HepG2 (cell line): Measurements from ENCODE around the gene WIPF3. TPM values are rescaled to one million over a fixed set of nuclear protein-coding genes. Genes with fewer than 3 reads are reported as not detected.

Experiments used
- ATAC-seq: fragments of 200-7000 bp; cut with Tn5 transposase; 3 replicates; pipeline ENCODE4 v1.9.1; 2020; ENCODE audit warnings: mild to moderate bottlenecking, moderate library complexity
- BruUV-seq: library from RNA; stranded (reverse); fragments of 400-500 nt; replicated peaks from 2 replicates; lab custom pipeline; 2021; lab: Mats Ljungman, UMichigan
- CTCF ChIA-PET: fragments of 300-600 bp; formaldehyde crosslinking; extraction: SDS; loops from one replicate; lab custom pipeline; 2021; ENCODE audit warnings: low total read pairs, inconsistent platforms, low intra/inter-chr PET ratio; lab: Yijun Ruan, JAX
- POLR2A ChIA-PET: fragments of 350-600 bp; sonication (Branson Sonifier 250); formaldehyde crosslinking; loops from one replicate; lab custom pipeline; 2020; ENCODE audit warnings: antibody characterized with exemption, inconsistent platforms; lab: Yijun Ruan, JAX
- DNase-seq: peaks from one replicate; pipeline ENCODE4 v3.0.0-alpha.2; 2015; ENCODE audit warnings: low spot score
- FAIRE-seq: peaks from 3 replicates; lab custom pipeline; 2011; peaks lifted over from hg19 to GRCh38; lab: Jason Lieb, UNC
- H2AFZ ChIP-seq: one replicate; pipeline ENCODE4 v1.6.1; 2011; ENCODE audit warnings: low read length, inconsistent platforms
- H3K27ac ChIP-seq: fragments of 300-600 bp; 3 replicates; pipeline ENCODE4 v1.8.0; 2011; ENCODE audit warnings: mixed run types, mild to moderate bottlenecking, mixed read lengths, low read length, inconsistent platforms; ENCODE audit not compliant: insufficient read depth; ENCODE audit errors: extremely low read length
- H3K27me3 ChIP-seq, 2 experiments: fragments of 200-600 bp in 1 of 2; 2 replicates in 1 of 2; 3 replicates in 1 of 2; pipeline versions ENCODE4 v1.6.0 to v1.8.0; 2011; ENCODE audit warnings: low read length in 2 of 2, mild to moderate bottlenecking in 2 of 2, moderate library complexity in 2 of 2, inconsistent platforms in 1 of 2; ENCODE audit not compliant: insufficient read depth in 2 of 2, control insufficient read depth in 1 of 2
- H3K36me3 ChIP-seq, 2 experiments: fragments of 200-600 bp in 1 of 2; replicated peaks in 1 of 2; 2 replicates in 1 of 2; 3 replicates in 1 of 2; pipeline versions ENCODE4 v1.5.1 to v1.8.0; 2011; ENCODE audit warnings: low read length in 2 of 2, inconsistent platforms in 1 of 2; ENCODE audit not compliant: insufficient read depth in 2 of 2, control insufficient read depth in 1 of 2
- H3K4me1 ChIP-seq: 2 replicates; pipeline ENCODE4 v1.5.1; 2012; ENCODE audit warnings: low read length, inconsistent platforms; ENCODE audit not compliant: insufficient read depth
- H3K4me2 ChIP-seq: 2 replicates; pipeline ENCODE4 v1.6.0; 2011; ENCODE audit warnings: low read depth, low read length, inconsistent platforms
- H3K4me3 ChIP-seq, 3 experiments: fragments of 200-600 bp in 1 of 3; sonication (generic), shearing (Covaris generic) in 1 of 3; replicated peaks in 1 of 3; 2 replicates each; pipeline ENCODE4 v1.5.1; 2011 to 2016; ENCODE audit warnings: low read length in 3 of 3, inconsistent platforms in 2 of 3, low read depth in 2 of 3, mild to moderate bottlenecking in 2 of 3, control low read depth in 1 of 3, mixed read lengths in 1 of 3; ENCODE audit not compliant: insufficient read depth in 1 of 3
- H3K79me2 ChIP-seq: one replicate; pipeline ENCODE4 v1.6.1; 2011; ENCODE audit warnings: low read length, inconsistent platforms; ENCODE audit not compliant: insufficient read depth
- H3K9ac ChIP-seq: 2 replicates; pipeline ENCODE4 v1.6.0; 2011; ENCODE audit warnings: mild to moderate bottlenecking, low read depth, low read length, inconsistent platforms; ENCODE audit not compliant: insufficient read depth
- H3K9me3 ChIP-seq: 2 replicates; pipeline ENCODE4 v1.5.1; 2012; ENCODE audit warnings: mild to moderate bottlenecking, low read length
- H4K20me1 ChIP-seq: 2 replicates; pipeline ENCODE4 v1.6.0; 2011; ENCODE audit warnings: inconsistent platforms, mild to moderate bottlenecking, low read length, moderate library complexity; ENCODE audit not compliant: insufficient read depth
- HOXA7 ChIP-seq: sonication (generic); formaldehyde crosslinking; IDR thresholded peaks from 2 replicates; pipeline ENCODE4 v1.8.1; 2022; ENCODE audit warnings: mild to moderate bottlenecking, missing genetic modification reagents, moderate library complexity
- MAZ ChIP-seq, 2 experiments: sonication (generic) in 1 of 2; formaldehyde crosslinking in 1 of 2; IDR thresholded peaks; 2 replicates each; pipeline versions ENCODE4 v1.5.0 to v1.6.1; 2012 to 2020; ENCODE audit warnings: low read depth in 2 of 2, mild to moderate bottlenecking in 2 of 2, borderline replicate concordance in 1 of 2, improper control_type of control experiment in 1 of 2, low read length in 1 of 2, missing genetic modification reagents in 1 of 2, moderate library complexity in 1 of 2
- NFE2L1 ChIP-seq: sonication (generic); formaldehyde crosslinking; IDR thresholded peaks from 2 replicates; pipeline ENCODE4 v1.4.0; 2020; ENCODE audit warnings: missing genetic modification reagents, mild to moderate bottlenecking, borderline replicate concordance
- PHF20 ChIP-seq: sonication (generic); formaldehyde crosslinking; IDR thresholded peaks from 2 replicates; pipeline ENCODE4 v1.5.0; 2020; ENCODE audit warnings: mild to moderate bottlenecking, missing genetic modification reagents
- RBAK ChIP-seq: sonication (generic); formaldehyde crosslinking; IDR thresholded peaks from 2 replicates; pipeline ENCODE4 v1.5.1; 2020; ENCODE audit warnings: mild to moderate bottlenecking, missing genetic modification reagents
- SATB2 ChIP-seq: sonication (generic); formaldehyde crosslinking; IDR thresholded peaks from 2 replicates; pipeline ENCODE4 v1.5.0; 2020; ENCODE audit warnings: missing genetic modification reagents
- SIX1 ChIP-seq: sonication (generic); formaldehyde crosslinking; IDR thresholded peaks from 2 replicates; pipeline ENCODE4 v1.4.0; 2020; ENCODE audit warnings: missing genetic modification reagents, borderline replicate concordance
- ZNF34 ChIP-seq: sonication (generic); formaldehyde crosslinking; IDR thresholded peaks from 2 replicates; pipeline ENCODE4 v1.4.0; 2020; ENCODE audit warnings: mild to moderate bottlenecking, missing genetic modification reagents, borderline replicate concordance
- ZNF574 ChIP-seq: sonication (generic); formaldehyde crosslinking; IDR thresholded peaks from 2 replicates; pipeline ENCODE4 v1.4.0; 2020; ENCODE audit warnings: missing genetic modification reagents
- ZSCAN5A ChIP-seq: sonication (generic); formaldehyde crosslinking; IDR thresholded peaks from 2 replicates; pipeline ENCODE4 v1.8.0; 2022; ENCODE audit warnings: mild to moderate bottlenecking, missing genetic modification reagents, borderline replicate concordance
- WGBS: methylation state at CpG from one replicate; pipeline ENCODE4 v1.1.6; 2017; ENCODE audit warnings: low lambda C conversion rate; 5-methylcytosine and 5-hydroxymethylcytosine counted together
- in situ Hi-C: cut with HindIII; loops from 2 replicates; pipeline ENCODE4 v1.10.0; 2017; ENCODE audit warnings: low pct_unique_long_range_greater_than_20kb; ENCODE audit not compliant: extremely low pct_ligation_motif_present
- intact Hi-C: fragments of 100-400 bp; cut with micrococcal nuclease; formaldehyde crosslinking; loops from one replicate; pipeline ENCODE4 v1.10.0; 2022; ENCODE audit not compliant: unreplicated experiment
- polyA plus RNA-seq, 8 experiments: library from polyadenylated mRNA; depleted of rRNA in 3 of 8; stranded (reverse) in 7 of 8; unstranded in 1 of 8; fragments of >200 nt; fragmentation: Illumina TruSeq in 4 of 8; extraction: Trizol in 4 of 8; gene quantifications; 2 replicates each; pipeline versions ENCODE4 v1.2.1 to v1.2.3, GENCODE V29; 2011 to 2016; ENCODE audit warnings: low read depth in 4 of 8, missing spikeins in 1 of 8, mixed read lengths in 1 of 8; ENCODE audit not compliant: insufficient read depth in 1 of 8
- total RNA-seq, 5 experiments: library from RNA; depleted of rRNA; stranded (reverse); fragments of >200 nt; fragmentation: Illumina TruSeq; extraction: Trizol; gene quantifications; 2 replicates each; pipeline ENCODE4 v1.2.3, GENCODE V29; 2016; ENCODE audit warnings: low read depth in 1 of 5
- TF ChIP-seq, protein P1 (sequence below): sonication (generic); formaldehyde crosslinking; IDR thresholded peaks from 2 replicates; pipeline ENCODE4 v1.4.0; 2020; ENCODE audit warnings: missing genetic modification reagents, mild to moderate bottlenecking, borderline replicate concordance
- TF ChIP-seq, protein P2 (sequence below): sonication (generic); formaldehyde crosslinking; IDR thresholded peaks from 2 replicates; pipeline ENCODE4 v1.5.0; 2020; ENCODE audit warnings: mild to moderate bottlenecking, missing genetic modification reagents, borderline replicate concordance
- TF ChIP-seq, protein P3 (sequence below): sonication (generic); formaldehyde crosslinking; IDR thresholded peaks from 2 replicates; pipeline ENCODE4 v1.5.0; 2020; ENCODE audit warnings: missing genetic modification reagents

WIPF3 gene
- total and polyA plus RNA-seq, 2 of the 13 experiments (the other 11 are each of a cell fraction or from before 2014, with no cell fraction given), result 0.03 TPM; not detected in 1

DNA sequence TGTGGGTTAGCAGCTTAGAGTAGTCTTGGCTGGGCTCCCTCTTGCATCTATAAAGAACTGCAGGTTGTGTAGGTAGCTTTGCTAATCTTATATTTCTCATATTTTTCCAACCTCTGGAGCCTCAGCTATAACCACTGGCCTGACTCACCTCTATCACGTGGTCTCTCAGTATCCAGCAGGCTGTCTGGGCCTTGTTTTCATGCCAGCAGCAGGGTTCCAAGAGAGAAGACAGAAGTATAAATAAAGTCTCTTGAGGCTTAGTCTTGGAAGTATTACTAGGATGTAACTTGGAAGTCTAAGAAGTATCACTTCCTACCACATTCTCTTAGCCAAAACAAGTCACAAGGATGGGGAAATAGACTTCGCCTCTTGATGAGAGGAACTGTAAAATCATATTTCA, 73.3 kb downstream of the WIPF3 start (continued):
- TF ChIP-seq ZSCAN5A (no peak), NFE2L1 (no peak)

DNA sequence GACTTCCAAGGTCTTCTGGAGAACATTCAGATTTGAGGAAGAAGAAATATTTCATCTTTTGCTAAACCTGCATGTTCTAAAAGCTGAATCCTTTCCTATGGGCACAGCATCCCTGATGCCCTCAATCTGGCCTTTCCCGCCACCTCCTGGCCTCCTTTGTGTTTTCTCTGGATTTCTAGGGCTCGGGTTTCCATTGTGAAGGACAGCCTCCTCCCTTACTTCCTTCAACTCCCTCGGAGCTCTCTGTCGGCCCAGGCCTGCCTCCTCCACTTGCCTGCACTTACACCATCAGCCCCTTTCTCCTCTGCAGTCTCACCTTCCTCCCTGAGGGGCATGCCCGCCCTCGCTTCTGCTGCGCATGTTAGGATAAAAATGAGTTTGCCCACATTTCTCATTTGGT, 75.4 kb downstream of the WIPF3 start:
- DNase-seq (no peak), ATAC-seq (no peak), FAIRE-seq (no peak)
- in situ Hi-C loops, result no loop called here
- WGBS, result 25% methylated on average over 7 of the region's 7 CpGs
- Histone ChIP-seq H3K9ac (no peak overlapping the region), H3K4me1 (peaks cover 8% of the 10 kb centered on the region; the same call in 1 of the 2 replicates), H3K27me3 (peaks cover 0 to 6% of the 10 kb centered on the region in 2 experiments; a peak in 2 of 5 replicates), H3K36me3 (no peaks in the 10 kb centered on the region), H3K27ac (no peak overlapping the region), H2AFZ (no peak overlapping the region), H4K20me1 (no peaks in the 10 kb centered on the region), H3K9me3 (no peaks in the 10 kb centered on the region), H3K79me2 (no peaks in the 10 kb centered on the region), H3K4me2 (no peak overlapping the region), H3K4me3 (no peak overlapping the region)
- intact Hi-C loops, result no loop called here
- ChIA-PET CTCF (no interaction called here), POLR2A (no interaction called here)
- BruUV-seq, result no TSS peak
- no peak for TF ChIP-seq RBAK (CRISPR knock-in tag)
- TF ChIP-seq ZNF574, result no peak
- TF ChIP-seq, protein P1, sequence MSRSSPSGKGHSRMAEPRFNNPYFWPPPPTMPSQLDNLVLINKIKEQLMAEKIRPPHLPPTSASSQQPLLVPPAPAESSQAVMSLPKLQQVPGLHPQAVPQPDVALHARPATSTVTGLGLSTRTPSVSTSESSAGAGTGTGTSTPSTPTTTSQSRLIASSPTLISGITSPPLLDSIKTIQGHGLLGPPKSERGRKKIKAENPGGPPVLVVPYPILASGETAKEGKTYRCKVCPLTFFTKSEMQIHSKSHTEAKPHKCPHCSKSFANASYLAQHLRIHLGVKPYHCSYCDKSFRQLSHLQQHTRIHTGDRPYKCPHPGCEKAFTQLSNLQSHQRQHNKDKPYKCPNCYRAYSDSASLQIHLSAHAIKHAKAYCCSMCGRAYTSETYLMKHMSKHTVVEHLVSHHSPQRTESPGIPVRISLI (CRISPR knock-in tag), result no peak
- TF ChIP-seq SIX1 (CRISPR knock-in tag), result no peak
- TF ChIP-seq, protein P2, sequence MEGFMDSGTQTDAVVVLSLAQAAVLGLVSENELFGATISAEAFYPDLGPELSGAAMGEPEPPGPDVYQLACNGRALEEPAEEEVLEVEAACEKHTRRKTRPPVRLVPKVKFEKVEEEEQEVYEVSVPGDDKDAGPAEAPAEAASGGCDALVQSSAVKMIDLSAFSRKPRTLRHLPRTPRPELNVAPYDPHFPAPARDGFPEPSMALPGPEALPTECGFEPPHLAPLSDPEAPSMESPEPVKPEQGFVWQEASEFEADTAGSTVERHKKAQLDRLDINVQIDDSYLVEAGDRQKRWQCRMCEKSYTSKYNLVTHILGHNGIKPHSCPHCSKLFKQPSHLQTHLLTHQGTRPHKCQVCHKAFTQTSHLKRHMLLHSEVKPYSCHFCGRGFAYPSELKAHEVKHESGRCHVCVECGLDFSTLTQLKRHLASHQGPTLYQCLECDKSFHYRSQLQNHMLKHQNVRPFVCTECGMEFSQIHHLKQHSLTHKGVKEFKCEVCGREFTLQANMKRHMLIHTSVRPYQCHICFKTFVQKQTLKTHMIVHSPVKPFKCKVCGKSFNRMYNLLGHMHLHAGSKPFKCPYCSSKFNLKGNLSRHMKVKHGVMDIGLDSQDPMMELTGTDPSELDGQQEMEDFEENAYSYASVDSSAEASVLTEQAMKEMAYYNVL (CRISPR knock-in tag), result no peak
- TF ChIP-seq HOXA7 (CRISPR knock-in tag), result no peak
- no peak for TF ChIP-seq PHF20 (CRISPR knock-in tag)
- TF ChIP-seq, protein P3, sequence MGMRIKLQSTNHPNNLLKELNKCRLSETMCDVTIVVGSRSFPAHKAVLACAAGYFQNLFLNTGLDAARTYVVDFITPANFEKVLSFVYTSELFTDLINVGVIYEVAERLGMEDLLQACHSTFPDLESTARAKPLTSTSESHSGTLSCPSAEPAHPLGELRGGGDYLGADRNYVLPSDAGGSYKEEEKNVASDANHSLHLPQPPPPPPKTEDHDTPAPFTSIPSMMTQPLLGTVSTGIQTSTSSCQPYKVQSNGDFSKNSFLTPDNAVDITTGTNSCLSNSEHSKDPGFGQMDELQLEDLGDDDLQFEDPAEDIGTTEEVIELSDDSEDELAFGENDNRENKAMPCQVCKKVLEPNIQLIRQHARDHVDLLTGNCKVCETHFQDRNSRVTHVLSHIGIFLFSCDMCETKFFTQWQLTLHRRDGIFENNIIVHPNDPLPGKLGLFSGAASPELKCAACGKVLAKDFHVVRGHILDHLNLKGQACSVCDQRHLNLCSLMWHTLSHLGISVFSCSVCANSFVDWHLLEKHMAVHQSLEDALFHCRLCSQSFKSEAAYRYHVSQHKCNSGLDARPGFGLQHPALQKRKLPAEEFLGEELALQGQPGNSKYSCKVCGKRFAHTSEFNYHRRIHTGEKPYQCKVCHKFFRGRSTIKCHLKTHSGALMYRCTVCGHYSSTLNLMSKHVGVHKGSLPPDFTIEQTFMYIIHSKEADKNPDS, result no peak
- TF ChIP-seq SATB2 (CRISPR knock-in tag), result no peak
- no peak for TF ChIP-seq MAZ (IDR thresholded peaks at IDR 0.05; ENCODE audit: borderline replicate concordance, low read depth, low read length)
- no peak for TF ChIP-seq MAZ (CRISPR knock-in tag; IDR thresholded peaks at IDR 0.05; ENCODE audit: low read depth)
- TF ChIP-seq ZNF34 (CRISPR knock-in tag), result no peak
